Activated CD4-positive, alpha-beta T cell treated with anti-CD3 and anti-CD28 coated beads, Interleukin-2, amount 10 ng/mL, durations not matched to agents 7 days and 5 days (primary cell): ENCODE measurements around the gene LRRIQ1. TPM values are rescaled to one million over a fixed set of nuclear protein-coding genes. Genes with fewer than 3 reads are reported as not detected.

Experiments
- CTCF ChIA-PET: fragments of 350-600 bp; sonication (Branson Sonifier 250); formaldehyde crosslinking; loops from one replicate; lab custom pipeline; 2021; ENCODE audit warnings: antibody characterized with exemption; lab: Charles Lee
- POLR2A ChIA-PET: fragments of 350-600 bp; sonication (Branson Sonifier 250); formaldehyde crosslinking; loops from one replicate; lab custom pipeline; 2021; ENCODE audit warnings: antibody characterized with exemption; lab: Charles Lee
- DNase-seq: peaks from one replicate; pipeline ENCODE4 v3.0.0-alpha.2; 2020
- H3K27ac Mint-ChIP-seq: one replicate; pipeline ENCODE4 v1.8.0; 2021; ENCODE audit warnings: mild to moderate bottlenecking, moderate library complexity, mixed read lengths
- H3K27me3 Mint-ChIP-seq: one replicate; pipeline ENCODE4 v1.8.0; 2021; ENCODE audit warnings: mixed read lengths
- H3K36me3 Mint-ChIP-seq: one replicate; pipeline ENCODE4 v1.8.0; 2021; ENCODE audit warnings: low read depth, mixed read lengths
- H3K4me1 Mint-ChIP-seq: one replicate; pipeline ENCODE4 v1.8.0; 2021; ENCODE audit warnings: mixed read lengths
- H3K4me3 Mint-ChIP-seq: one replicate; pipeline ENCODE4 v1.8.0; 2021; ENCODE audit warnings: mild to moderate bottlenecking, moderate library complexity, mixed read lengths
- H3K9me3 Mint-ChIP-seq: one replicate; pipeline ENCODE4 v1.8.0; 2021; ENCODE audit warnings: mixed read lengths
- total RNA-seq, 2 experiments: library from RNA; stranded (reverse); gene quantifications; one replicate each; pipeline ENCODE4 v1.2.3, GENCODE V29; 2021

Gene LRRIQ1
- total RNA-seq, 2 experiments from 2014 or later: not detected

DNA sequence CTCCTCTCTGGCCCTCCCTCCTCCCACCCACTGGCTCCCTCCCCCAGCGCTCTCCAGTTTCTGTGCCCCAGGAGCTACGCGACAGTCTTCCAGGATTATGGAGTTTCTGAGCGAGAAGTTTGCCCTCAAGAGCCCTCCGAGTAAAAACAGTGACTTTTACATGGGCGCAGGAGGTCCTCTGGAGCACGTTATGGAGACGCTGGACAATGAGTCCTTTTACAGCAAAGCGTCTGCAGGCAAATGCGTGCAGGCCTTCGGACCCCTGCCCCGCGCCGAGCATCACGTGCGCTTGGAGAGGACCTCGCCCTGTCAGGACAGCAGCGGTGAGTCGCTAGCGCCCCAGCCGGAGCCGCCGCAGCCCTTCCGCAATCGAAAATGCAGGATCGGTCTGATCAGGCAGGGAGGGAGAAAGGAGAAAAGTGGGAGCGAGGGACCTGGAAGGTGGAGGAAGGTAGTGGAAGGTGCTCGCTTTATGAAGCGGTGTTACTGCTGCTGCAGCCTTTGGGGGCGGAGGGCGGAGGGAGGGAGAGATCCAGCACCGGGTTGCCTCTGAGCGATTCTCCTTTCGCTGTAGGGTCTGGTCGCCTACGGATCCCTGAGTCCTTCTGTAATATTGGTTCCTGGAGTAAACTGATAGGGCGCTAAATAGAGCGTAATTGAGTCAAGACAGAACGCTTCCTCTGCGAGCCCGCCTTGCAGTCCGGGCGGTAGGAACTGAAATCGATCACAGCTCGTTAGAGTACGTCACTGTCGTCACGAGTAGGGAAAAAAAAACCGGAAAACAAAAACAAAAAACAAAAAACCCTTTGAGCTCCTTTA, 244.2 kb downstream of the LRRIQ1 start, which contains the start of gene ALX1:
TSS of gene ALX1 (plus strand) at position 56 of the 819 bp plus-strand sequence. CDS start at position 98, 42 bp downstream.
- Mint-ChIP-seq H3K9me3 (no peaks in the 10 kb centered on the region), H3K27ac (peak within 1 kb of the TSS; percentile 75), H3K36me3 (no peaks in the 10 kb centered on the region), H3K4me3 (peak within 1 kb of the TSS; percentile 61), H3K4me1 (peaks cover 9% of the 10 kb centered on the region), H3K27me3 (peaks cover 59% of the 10 kb centered on the region)
- ChIA-PET CTCF (no interaction called here), POLR2A (no interaction called here)
- no peak for DNase-seq

DNA sequence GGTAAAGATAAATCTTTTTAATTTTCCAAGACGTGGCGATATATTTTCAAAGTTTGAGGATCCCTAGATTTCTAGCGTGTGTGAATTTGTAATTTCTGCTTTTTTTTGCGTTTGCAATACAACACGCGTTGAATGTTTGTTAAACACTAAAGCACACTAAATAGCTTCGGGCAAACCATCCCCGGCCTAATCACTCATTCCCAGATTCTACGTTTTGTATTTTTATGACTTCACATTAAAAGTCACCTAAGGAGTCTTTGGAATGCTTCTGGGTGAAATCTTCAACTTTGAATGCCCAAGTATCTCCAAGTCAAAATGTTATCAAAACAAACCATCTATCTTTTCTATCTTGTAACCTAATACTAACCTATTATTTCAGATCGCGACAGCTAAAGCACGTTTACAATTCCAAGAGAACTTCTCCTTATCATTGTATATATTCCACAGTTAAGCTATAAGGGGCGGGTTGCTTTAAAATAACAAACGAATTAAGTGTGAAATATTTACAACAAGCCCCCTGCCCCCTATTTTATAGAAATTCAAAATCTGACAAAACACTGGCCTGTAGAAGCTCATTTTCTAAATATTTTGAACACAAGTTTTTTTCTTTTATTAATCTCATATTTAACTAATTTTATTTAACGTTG, 245.0 kb downstream of the LRRIQ1 start:
- DNase-seq: no peak
- POLR2A ChIA-PET: no interaction called here
- Mint-ChIP-seq H3K4me3 (peak overlapping the region; percentile 61), H3K36me3 (no peaks in the 10 kb centered on the region), H3K4me1 (peaks cover 9% of the 10 kb centered on the region), H3K9me3 (no peaks in the 10 kb centered on the region), H3K27ac (no peak overlapping the region), H3K27me3 (peaks cover 56% of the 10 kb centered on the region)
- CTCF ChIA-PET: no interaction called here

DNA sequence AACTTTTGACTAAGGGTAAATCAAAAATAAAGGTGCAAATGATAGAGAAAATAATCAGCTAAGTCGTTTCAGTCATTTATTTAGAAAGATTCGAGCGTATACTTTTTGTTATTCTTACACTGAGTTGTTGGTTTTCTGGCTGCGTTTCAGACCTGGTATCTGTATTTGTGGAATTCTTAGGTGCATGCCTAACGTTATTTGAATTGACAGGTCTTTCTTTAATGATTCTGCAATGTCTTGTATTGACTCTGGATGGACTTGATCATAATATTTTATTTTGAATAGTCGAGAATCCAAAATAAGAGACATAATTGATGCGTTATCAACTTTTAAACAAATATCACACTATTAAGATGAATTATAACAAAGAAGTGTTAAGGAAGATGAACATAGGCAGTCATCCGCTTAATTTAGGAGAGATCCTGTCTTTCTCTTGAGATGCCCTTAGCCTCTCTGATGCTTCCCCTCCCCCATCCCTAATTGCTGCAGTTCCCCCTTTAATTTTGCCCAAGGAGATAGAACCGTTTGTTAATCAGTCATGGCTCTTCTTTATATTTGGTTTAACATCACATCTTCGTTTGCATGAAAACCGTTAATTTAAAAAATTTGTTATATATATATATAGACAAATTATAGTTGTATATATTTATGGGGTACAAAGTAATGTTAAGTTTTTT, 245.6 kb downstream of the LRRIQ1 start:
- Mint-ChIP-seq H3K9me3 (no peaks in the 10 kb centered on the region), H3K4me3 (no peak overlapping the region), H3K27ac (no peak overlapping the region), H3K27me3 (peaks cover 50% of the 10 kb centered on the region), H3K4me1 (peaks cover 9% of the 10 kb centered on the region), H3K36me3 (no peaks in the 10 kb centered on the region)
- CTCF ChIA-PET: no interaction called here
- no peak for DNase-seq
- POLR2A ChIA-PET: no interaction called here

- Mint-ChIP-seq H3K4me1 (peaks cover 9% of the 10 kb centered on the region), H3K27ac (no peak overlapping the region), H3K9me3 (no peaks in the 10 kb centered on the region), H3K4me3 (no peak overlapping the region), H3K27me3 (peaks cover 35% of the 10 kb centered on the region), H3K36me3 (no peaks in the 10 kb centered on the region)
- POLR2A ChIA-PET: no interaction called here
- CTCF ChIA-PET: no interaction called here
- no peak for DNase-seq
Measured at GRCh38 chr12:85283560-85283959, 247.4 kb downstream of the LRRIQ1 start.

Other genes starting within 250 kb of the LRRIQ1 start
- gene SLC6A15, start 123.6 kb upstream of the LRRIQ1 start, total RNA-seq: not detected
- not detected for gene TSPAN19, start 74 bp upstream of the LRRIQ1 start, total RNA-seq
- gene ALX1, start 243.9 kb downstream of the LRRIQ1 start, total RNA-seq: not detected